H54 (cell line): ENCODE data around the gene BCAP29.

Experiments used
- DNase-seq: peaks from one replicate; pipeline ENCODE4 v3.0.0; 2011; ENCODE audit warnings: low spot score, mixed read lengths; ENCODE audit not compliant: insufficient read length
- FAIRE-seq: peaks from 3 replicates; lab custom pipeline; 2011; peaks lifted over from hg19 to GRCh38; lab: Jason Lieb, UNC
- POLR2A ChIP-seq: IDR thresholded peaks from 2 replicates; pipeline ENCODE4 v1.6.1; 2011; ENCODE audit warnings: low read depth, mild to moderate bottlenecking, low read length

The BCAP29 gene

DNA sequence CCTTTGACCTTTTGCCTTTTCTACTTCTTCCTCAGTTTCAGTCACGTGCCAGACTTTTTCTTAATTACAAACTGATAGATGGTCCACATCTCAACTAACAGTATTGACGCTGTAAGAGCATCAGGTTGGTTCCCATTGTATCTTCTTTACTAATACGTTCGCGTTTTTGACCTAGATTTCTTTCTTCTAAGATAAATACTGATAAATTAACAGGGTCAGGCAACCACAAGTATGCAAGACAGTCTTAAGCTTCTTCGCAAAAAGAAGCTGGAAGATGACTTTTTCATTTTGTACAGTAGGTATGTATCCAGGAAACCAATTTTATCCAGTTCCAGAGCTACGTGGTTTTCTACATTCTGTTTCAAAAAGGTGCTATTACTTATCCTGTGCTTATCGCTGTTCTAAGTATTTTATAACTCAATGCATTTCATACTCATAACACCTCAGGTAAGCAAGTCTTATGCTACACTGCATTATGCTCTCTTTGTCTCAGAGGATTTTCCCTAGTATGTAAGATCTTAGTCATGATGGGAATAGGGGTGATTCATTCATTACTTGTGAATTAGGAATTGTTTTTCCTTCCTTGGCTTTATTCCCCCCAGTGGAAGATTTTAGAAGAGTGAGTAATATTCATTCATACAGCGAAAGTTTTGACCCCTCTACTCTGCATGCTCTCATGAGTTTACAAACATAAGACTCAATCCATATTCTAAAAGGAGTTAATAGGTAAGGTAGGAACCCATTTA is 15.3 kb upstream of the BCAP29 start:
- DNase-seq (peak; percentile 22), FAIRE-seq (peak; percentile 98)
- no peak for TF ChIP-seq POLR2A

DNA sequence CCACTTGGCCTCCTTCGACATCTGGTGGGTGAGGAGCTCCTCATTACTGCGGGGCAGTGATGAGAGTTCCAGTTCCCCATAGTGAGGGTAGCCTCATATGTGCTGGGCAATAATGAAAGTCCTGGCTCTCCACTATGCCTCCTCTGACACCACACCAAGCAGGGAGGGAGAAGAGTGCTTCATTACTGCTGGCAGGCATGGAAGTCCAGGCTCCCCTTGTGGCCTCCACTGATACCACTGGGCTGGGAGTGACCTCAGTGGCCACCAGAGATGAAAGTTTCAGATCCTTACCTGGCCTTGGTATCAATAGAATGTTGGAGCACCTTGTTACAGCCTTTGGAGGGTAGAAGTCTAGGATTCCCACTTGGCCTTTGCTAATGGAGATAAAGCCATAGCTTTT is 9.7 kb upstream of the BCAP29 start:
- FAIRE-seq (no peak), DNase-seq (no peak)
- no peak for TF ChIP-seq POLR2A

- no peak for TF ChIP-seq POLR2A
- no peak for FAIRE-seq
- no peak for DNase-seq
Measured at GRCh38 chr7:107573537-107573936, 6.5 kb upstream of the BCAP29 start.

- TF ChIP-seq POLR2A: no peak
- peak; percentile 73 for FAIRE-seq
- DNase-seq: no peak
Measured at GRCh38 chr7:107579554-107579884, 527 bp upstream of the BCAP29 start.

GRCh38 chr7:107580716-107581383 is 804 bp downstream of the BCAP29 start:
- no peak for TF ChIP-seq POLR2A
- no peak for FAIRE-seq
- DNase-seq: no peak

DNA sequence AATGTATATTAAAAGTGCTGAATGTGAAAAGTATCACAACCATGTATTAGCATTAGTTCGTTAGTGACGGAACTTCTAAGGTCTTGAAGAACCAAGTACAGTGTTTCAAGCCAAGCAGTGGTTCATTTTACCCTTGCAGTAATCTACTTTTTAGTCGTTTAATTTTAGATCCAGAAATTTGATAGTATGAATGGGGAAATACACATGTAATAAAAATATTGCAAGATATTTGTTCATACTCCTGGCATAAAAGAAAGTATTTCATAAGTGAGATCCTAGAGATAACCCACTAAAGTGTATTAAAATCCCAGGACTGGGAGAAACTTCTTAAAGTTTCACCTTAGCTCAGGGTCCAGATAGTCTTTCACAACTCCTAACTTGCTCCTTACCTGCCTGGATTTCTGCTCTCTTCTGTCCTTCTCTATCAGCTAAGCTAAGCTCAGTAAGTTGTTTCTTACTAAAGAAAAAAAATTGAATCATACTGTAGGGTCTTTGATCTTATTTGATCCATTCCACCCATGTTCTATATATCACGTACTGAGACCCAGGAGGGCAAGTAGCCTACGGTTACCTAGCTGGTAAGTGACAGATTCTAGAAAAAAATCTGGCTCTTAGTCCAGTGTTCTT is 1.5 kb downstream of the BCAP29 start:
- FAIRE-seq: no peak
- TF ChIP-seq POLR2A: no peak
- DNase-seq: no peak

- FAIRE-seq (no peak), DNase-seq (no peak)
- TF ChIP-seq POLR2A: no peak
Measured at GRCh38 chr7:107582875-107583274, 2.8 kb downstream of the BCAP29 start.

GRCh38 chr7:107584716-107585115 is 4.7 kb downstream of the BCAP29 start:
- DNase-seq (no peak), FAIRE-seq (no peak)
- no peak for TF ChIP-seq POLR2A

GRCh38 chr7:107588529-107589130 is 8.6 kb downstream of the BCAP29 start:
- DNase-seq (no peak), FAIRE-seq (no peak)
- no peak for TF ChIP-seq POLR2A

- FAIRE-seq: no peak
- no peak for TF ChIP-seq POLR2A
- DNase-seq: no peak
Measured at GRCh38 chr7:107591421-107591820, 11.4 kb downstream of the BCAP29 start.

- TF ChIP-seq POLR2A: no peak
- FAIRE-seq: peak; percentile 33
- DNase-seq: no peak
Measured at GRCh38 chr7:107592361-107593024, 12.4 kb downstream of the BCAP29 start.

DNA sequence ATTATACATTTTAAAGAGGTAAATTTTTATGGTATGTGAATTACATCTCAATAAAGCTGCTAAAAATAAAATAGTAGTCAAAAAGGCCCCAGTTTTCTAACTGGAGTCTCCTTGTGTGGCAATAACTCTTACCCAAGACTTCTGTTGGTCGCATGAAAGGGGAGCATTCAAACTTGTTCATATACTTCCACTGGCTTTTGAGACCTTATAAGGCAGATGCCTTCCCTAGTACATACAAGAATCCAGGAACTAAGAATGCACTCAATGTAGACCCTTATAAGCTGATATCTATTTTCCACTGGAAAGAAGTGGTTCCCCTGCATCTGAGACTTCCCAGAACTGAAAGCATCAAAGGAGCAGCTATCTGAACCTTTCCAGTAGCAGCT is 13.0 kb downstream of the BCAP29 start:
- no peak for FAIRE-seq
- DNase-seq: no peak
- no peak for TF ChIP-seq POLR2A

DNA sequence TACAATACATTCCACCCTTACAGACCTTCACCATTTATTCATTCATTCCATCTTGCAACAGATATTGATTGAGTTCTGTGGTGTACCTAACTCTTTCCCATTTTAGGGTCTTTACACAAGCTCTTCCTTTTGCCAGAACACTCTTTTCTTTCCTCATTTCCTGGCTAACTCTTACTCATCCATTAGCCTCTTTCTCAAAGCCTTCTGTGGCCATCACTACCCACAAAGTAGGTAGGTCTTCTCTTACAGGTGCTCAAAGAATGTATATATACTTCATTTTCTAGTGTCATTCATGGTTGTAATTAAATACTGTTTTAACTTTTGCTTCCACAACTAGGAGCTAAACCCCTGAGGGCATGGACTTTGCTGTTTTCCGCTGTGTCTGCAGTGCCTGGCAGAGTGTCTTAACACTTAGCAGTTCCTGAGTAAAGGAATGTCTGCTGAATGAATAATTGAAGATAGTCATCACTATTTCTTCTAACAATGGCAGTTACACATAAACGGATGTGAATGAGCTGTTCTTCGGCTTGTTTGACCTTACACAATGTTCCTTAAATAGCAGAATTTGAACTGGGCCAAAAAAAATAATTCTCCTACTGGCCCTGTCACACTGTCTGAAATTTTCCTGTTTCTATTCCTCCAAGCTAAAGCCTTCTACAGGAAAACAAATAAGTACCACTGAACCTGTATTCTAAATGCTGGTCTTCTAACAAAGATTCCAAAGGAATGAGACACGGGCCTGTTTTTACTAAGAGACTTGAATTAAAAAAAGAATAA is 15.1 kb downstream of the BCAP29 start:
- peak; percentile 17 for DNase-seq
- no peak for TF ChIP-seq POLR2A
- peak; percentile 98 for FAIRE-seq
